HCT116 (cell line): Measurements from ENCODE around the gene CTNNA2. TPM values are rescaled to one million over a fixed set of nuclear protein-coding genes. Genes with fewer than 3 reads are reported as not detected.

Source experiments
- ATAC-seq: fragments of 200-7000 bp; cut with Tn5 transposase; 2 replicates; pipeline ENCODE4 v1.9.1; 2020; ENCODE audit warnings: mild to moderate bottlenecking, moderate library complexity
- BruUV-seq: library from RNA; stranded (reverse); fragments of 400-500 nt; replicated peaks from 2 replicates; lab custom pipeline; 2021; lab: Mats Ljungman, UMichigan
- CTCF ChIA-PET: fragments of 300-600 bp; sonication (Branson Sonifier 250); formaldehyde crosslinking; loops from one replicate; lab custom pipeline; 2021; ENCODE audit warnings: antibody characterized with exemption; lab: Charles Lee
- POLR2A ChIA-PET: fragments of 300-600, 350-600 bp; sonication (Branson Sonifier 250); formaldehyde crosslinking; loops from one replicate; lab custom pipeline; 2021; ENCODE audit warnings: antibody characterized with exemption; lab: Charles Lee
- RAD21 ChIA-PET, 2 experiments: fragments of 300-600 bp; sonication (Branson Sonifier 250); formaldehyde crosslinking; loops; one replicate each; lab custom pipeline; 2023; ENCODE audit warnings: low total read pairs in 2 of 2; ENCODE audit not compliant: uncharacterized antibody in 2 of 2, unreplicated experiment in 2 of 2, low non-redundant PET in 1 of 2; lab: Charles Lee
- DNase-seq: peaks from one replicate; pipeline ENCODE4 v3.0.0-alpha.2; 2010; ENCODE audit warnings: low read depth, low spot score
- H2AFZ ChIP-seq: fragments of 200-600 bp; shearing (Covaris generic), sonication (generic); 2 replicates; pipeline ENCODE4 v1.6.1; 2017; ENCODE audit warnings: low read depth, mixed run types, mixed read lengths, antibody characterized with exemption, low read length; ENCODE audit not compliant: poor library complexity, severe bottlenecking
- H3K27ac ChIP-seq: 2 replicates; pipeline ENCODE4 v1.5.1; 2012; ENCODE audit warnings: low read depth, low read length
- H3K27me3 ChIP-seq: fragments of 200-600 bp; sonication (generic); 2 replicates; pipeline ENCODE4 v1.6.1; 2016; ENCODE audit warnings: mixed run types, low read length, mixed read lengths; ENCODE audit not compliant: insufficient read depth
- H3K36me3 ChIP-seq, 2 experiments: fragments of 200-500 bp in 1 of 2; fragments of 200-600 bp in 1 of 2; sonication (Bioruptor generic) in 1 of 2; sonication (generic) in 1 of 2; 2 replicates each; pipeline versions ENCODE4 v1.5.1 to v1.6.1; 2014 to 2016; ENCODE audit warnings: low read length in 2 of 2, inconsistent platforms in 1 of 2, mixed read lengths in 1 of 2, mixed run types in 1 of 2; ENCODE audit not compliant: insufficient read depth in 2 of 2, control insufficient read depth in 1 of 2
- H3K4me1 ChIP-seq, 2 experiments: fragments of 200-600 bp in 1 of 2; sonication (generic) in 1 of 2; 2 replicates each; pipeline versions ENCODE4 v1.5.1 to v1.6.1; 2012 to 2017; ENCODE audit warnings: low read length in 2 of 2, inconsistent platforms in 1 of 2, mild to moderate bottlenecking in 1 of 2, mixed read lengths in 1 of 2, mixed run types in 1 of 2, moderate library complexity in 1 of 2; ENCODE audit not compliant: insufficient read depth in 2 of 2, control insufficient read depth in 1 of 2
- H3K4me2 ChIP-seq: fragments of 200-600 bp; sonication (generic); 2 replicates; pipeline ENCODE4 v1.6.1; 2017; ENCODE audit warnings: mixed run types, low read length, mixed read lengths
- H3K4me3 ChIP-seq, 2 experiments: fragments of 200-600 bp in 1 of 2; sonication (generic) in 1 of 2; replicated peaks in 1 of 2; 2 replicates each; pipeline ENCODE4 v1.5.1; 2011 to 2016; ENCODE audit warnings: low read length in 2 of 2, control low read depth in 1 of 2, low read depth in 1 of 2, mild to moderate bottlenecking in 1 of 2, mixed read lengths in 1 of 2, mixed run types in 1 of 2
- H3K79me2 ChIP-seq: fragments of 200-600 bp; sonication (generic); 2 replicates; pipeline ENCODE4 v1.6.1; 2017; ENCODE audit warnings: mild to moderate bottlenecking, mixed run types, low read length, moderate library complexity, mixed read lengths; ENCODE audit not compliant: insufficient read depth
- H3K9ac ChIP-seq: fragments of 200-600 bp; sonication (generic); 2 replicates; pipeline ENCODE4 v1.6.1; 2016; ENCODE audit warnings: low read length, mixed read lengths
- H3K9me2 ChIP-seq: fragments of 200-600 bp; sonication (generic), shearing (Covaris generic); 2 replicates; pipeline ENCODE4 v1.6.1; 2017; ENCODE audit warnings: mixed run types, mild to moderate bottlenecking, moderate library complexity; ENCODE audit not compliant: insufficient read depth
- H3K9me3 ChIP-seq, 2 experiments: fragments of 200-500 bp in 1 of 2; fragments of 200-600 bp in 1 of 2; sonication (Bioruptor generic) in 1 of 2; sonication (generic) in 1 of 2; 2 replicates each; pipeline ENCODE4 v1.6.1; 2014 to 2017; ENCODE audit warnings: low read length in 2 of 2, mixed read lengths in 2 of 2, inconsistent platforms in 1 of 2, low read depth in 1 of 2, mild to moderate bottlenecking in 1 of 2, mixed run types in 1 of 2, moderate library complexity in 1 of 2; ENCODE audit not compliant: control insufficient read depth in 1 of 2, insufficient read depth in 1 of 2
- H4K20me1 ChIP-seq: fragments of 200-600 bp; sonication (generic), shearing (Covaris generic); 2 replicates; pipeline ENCODE4 v1.6.1; 2017; ENCODE audit warnings: mixed run types, mild to moderate bottlenecking, moderate library complexity; ENCODE audit not compliant: insufficient read depth
- CBX3 ChIP-seq: IDR thresholded peaks from 2 replicates; pipeline ENCODE4 v1.6.1; 2012; ENCODE audit warnings: low read depth
- CEBPB ChIP-seq: IDR thresholded peaks from 2 replicates; pipeline ENCODE4 v1.6.1; 2012; ENCODE audit warnings: low read depth
- EGR1 ChIP-seq: IDR thresholded peaks from 2 replicates; pipeline ENCODE4 v1.6.1; 2012; ENCODE audit warnings: low read depth
- ELF1 ChIP-seq: IDR thresholded peaks from 2 replicates; pipeline ENCODE4 v1.6.1; 2012; ENCODE audit warnings: low read depth, borderline replicate concordance
- EZH2 ChIP-seq: fragments of 200-600 bp; sonication (generic); IDR thresholded peaks from 2 replicates; pipeline ENCODE4 v1.6.1; 2017; ENCODE audit warnings: antibody characterized with exemption, mixed run types
- JUND ChIP-seq: IDR thresholded peaks from 2 replicates; pipeline ENCODE4 v1.6.1; 2012
- POLR2AphosphoS5 ChIP-seq: IDR thresholded peaks from 2 replicates; pipeline ENCODE4 v1.6.1; 2011; ENCODE audit warnings: mild to moderate bottlenecking, low read depth, low read length, moderate library complexity
- RAD21 ChIP-seq: IDR thresholded peaks from 2 replicates; pipeline ENCODE4 v1.6.1; 2012; ENCODE audit warnings: low read depth, mild to moderate bottlenecking
- SP1 ChIP-seq: IDR thresholded peaks from 2 replicates; pipeline ENCODE4 v1.6.1; 2012; ENCODE audit warnings: low read depth
- TCF7L2 ChIP-seq: IDR thresholded peaks from 2 replicates; pipeline ENCODE4 v1.7.0; 2011; ENCODE audit warnings: borderline replicate concordance, inconsistent platforms; ENCODE audit not compliant: insufficient read depth, insufficient read length; ENCODE audit errors: extremely low read depth
- YY1 ChIP-seq: IDR thresholded peaks from 2 replicates; pipeline ENCODE4 v1.6.1; 2011; ENCODE audit warnings: low read length, low read depth, moderate library complexity, mild to moderate bottlenecking; ENCODE audit not compliant: insufficient replicate concordance; ENCODE audit errors: extremely low read depth
- ZFX ChIP-seq: fragments of 450-650 bp; IDR thresholded peaks from 2 replicates; pipeline ENCODE4 v1.6.1; 2017
- ZNF274 ChIP-seq: fragments of 200-500 bp; sonication (Bioruptor generic); IDR thresholded peaks from 2 replicates; pipeline ENCODE4 v1.6.1; 2014; ENCODE audit warnings: mild to moderate bottlenecking, low read depth, low read length, inconsistent platforms
- intact Hi-C: fragments of 100-400 bp; cut with micrococcal nuclease; formaldehyde crosslinking; loops from 2 replicates; pipeline ENCODE4 v1.10.0; 2022
- total RNA-seq: library from RNA; stranded (reverse); gene quantifications from one replicate; pipeline ENCODE4 v1.2.1, GENCODE V29; 2021; ENCODE audit not compliant: unreplicated experiment
- TF ChIP-seq, protein P1 (sequence below): IDR thresholded peaks from 2 replicates; pipeline ENCODE4 v1.6.1; 2012; ENCODE audit warnings: low read depth
- TF ChIP-seq, protein P2 (sequence below): IDR thresholded peaks from 2 replicates; pipeline ENCODE4 v1.6.1; 2012
- TF ChIP-seq, protein P3 (sequence below), 3 experiments: fragments of 200-600 bp in 1 of 3; sonication (generic) in 1 of 3; IDR thresholded peaks in 2 of 3; conservative IDR thresholded peaks in 1 of 3; 2 replicates each; pipeline ENCODE4 v1.5.1; 2012 to 2017; ENCODE audit warnings: low read depth in 2 of 3, low read length in 2 of 3, antibody characterized with exemption in 1 of 3, borderline replicate concordance in 1 of 3, control low read depth in 1 of 3, mild to moderate bottlenecking in 1 of 3, mixed read lengths in 1 of 3, mixed run types in 1 of 3, moderate library complexity in 1 of 3; ENCODE audit not compliant: insufficient read depth in 1 of 3

The CTNNA2 gene
- total RNA-seq, 1 experiment from 2014 or later: not detected

DNA sequence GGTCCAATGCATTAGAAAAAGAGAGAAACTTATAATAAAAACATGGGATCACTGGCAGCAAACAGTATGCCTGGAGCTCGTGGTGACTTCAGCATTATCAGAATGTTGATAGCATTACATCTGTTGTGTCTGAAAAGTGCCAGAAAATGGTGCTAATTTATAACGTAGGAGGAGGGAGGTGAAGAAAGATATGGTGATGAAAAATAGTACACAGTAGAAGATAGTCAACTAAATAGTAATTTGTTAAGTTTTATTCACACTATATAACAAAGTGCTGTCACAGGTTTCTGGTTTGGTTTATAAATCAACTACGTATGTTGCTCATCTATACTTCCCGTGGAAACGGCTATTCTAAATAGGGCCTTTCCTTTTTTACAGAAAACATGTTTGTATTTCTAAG is 674.3 kb downstream of the CTNNA2 start:
- Histone ChIP-seq H3K9me2 (no peaks in the 10 kb centered on the region), H3K4me1 (no peaks in the 10 kb centered on the region), H4K20me1 (no peaks in the 10 kb centered on the region), H3K79me2 (no peaks in the 10 kb centered on the region), H3K9me3 (peaks cover 10 to 22% of the 10 kb centered on the region in 2 experiments; a peak in 2 of 4 replicates), H3K9ac (no peak overlapping the region), H3K4me3 (no peak overlapping the region), H3K27ac (no peak overlapping the region), H2AFZ (no peak overlapping the region), H3K36me3 (no peaks in the 10 kb centered on the region), H3K27me3 (no peaks in the 10 kb centered on the region), H3K4me2 (no peak overlapping the region)
- TF ChIP-seq EZH2 (no peak), CEBPB (no peak), CBX3 (no peak), ZFX (no peak), POLR2AphosphoS5 (no peak), EGR1 (no peak), RAD21 (no peak), YY1 (no peak), SP1 (no peak), TCF7L2 (no peak), JUND (no peak), ELF1 (no peak), ZNF274 (no peak)
- TF ChIP-seq, protein P1, sequence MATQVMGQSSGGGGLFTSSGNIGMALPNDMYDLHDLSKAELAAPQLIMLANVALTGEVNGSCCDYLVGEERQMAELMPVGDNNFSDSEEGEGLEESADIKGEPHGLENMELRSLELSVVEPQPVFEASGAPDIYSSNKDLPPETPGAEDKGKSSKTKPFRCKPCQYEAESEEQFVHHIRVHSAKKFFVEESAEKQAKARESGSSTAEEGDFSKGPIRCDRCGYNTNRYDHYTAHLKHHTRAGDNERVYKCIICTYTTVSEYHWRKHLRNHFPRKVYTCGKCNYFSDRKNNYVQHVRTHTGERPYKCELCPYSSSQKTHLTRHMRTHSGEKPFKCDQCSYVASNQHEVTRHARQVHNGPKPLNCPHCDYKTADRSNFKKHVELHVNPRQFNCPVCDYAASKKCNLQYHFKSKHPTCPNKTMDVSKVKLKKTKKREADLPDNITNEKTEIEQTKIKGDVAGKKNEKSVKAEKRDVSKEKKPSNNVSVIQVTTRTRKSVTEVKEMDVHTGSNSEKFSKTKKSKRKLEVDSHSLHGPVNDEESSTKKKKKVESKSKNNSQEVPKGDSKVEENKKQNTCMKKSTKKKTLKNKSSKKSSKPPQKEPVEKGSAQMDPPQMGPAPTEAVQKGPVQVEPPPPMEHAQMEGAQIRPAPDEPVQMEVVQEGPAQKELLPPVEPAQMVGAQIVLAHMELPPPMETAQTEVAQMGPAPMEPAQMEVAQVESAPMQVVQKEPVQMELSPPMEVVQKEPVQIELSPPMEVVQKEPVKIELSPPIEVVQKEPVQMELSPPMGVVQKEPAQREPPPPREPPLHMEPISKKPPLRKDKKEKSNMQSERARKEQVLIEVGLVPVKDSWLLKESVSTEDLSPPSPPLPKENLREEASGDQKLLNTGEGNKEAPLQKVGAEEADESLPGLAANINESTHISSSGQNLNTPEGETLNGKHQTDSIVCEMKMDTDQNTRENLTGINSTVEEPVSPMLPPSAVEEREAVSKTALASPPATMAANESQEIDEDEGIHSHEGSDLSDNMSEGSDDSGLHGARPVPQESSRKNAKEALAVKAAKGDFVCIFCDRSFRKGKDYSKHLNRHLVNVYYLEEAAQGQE: no peak
- TF ChIP-seq, protein P2, sequence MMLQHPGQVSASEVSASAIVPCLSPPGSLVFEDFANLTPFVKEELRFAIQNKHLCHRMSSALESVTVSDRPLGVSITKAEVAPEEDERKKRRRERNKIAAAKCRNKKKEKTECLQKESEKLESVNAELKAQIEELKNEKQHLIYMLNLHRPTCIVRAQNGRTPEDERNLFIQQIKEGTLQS: no peak
- TF ChIP-seq, protein P3, sequence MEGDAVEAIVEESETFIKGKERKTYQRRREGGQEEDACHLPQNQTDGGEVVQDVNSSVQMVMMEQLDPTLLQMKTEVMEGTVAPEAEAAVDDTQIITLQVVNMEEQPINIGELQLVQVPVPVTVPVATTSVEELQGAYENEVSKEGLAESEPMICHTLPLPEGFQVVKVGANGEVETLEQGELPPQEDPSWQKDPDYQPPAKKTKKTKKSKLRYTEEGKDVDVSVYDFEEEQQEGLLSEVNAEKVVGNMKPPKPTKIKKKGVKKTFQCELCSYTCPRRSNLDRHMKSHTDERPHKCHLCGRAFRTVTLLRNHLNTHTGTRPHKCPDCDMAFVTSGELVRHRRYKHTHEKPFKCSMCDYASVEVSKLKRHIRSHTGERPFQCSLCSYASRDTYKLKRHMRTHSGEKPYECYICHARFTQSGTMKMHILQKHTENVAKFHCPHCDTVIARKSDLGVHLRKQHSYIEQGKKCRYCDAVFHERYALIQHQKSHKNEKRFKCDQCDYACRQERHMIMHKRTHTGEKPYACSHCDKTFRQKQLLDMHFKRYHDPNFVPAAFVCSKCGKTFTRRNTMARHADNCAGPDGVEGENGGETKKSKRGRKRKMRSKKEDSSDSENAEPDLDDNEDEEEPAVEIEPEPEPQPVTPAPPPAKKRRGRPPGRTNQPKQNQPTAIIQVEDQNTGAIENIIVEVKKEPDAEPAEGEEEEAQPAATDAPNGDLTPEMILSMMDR (IDR thresholded peaks at IDR 0.05 in 2 of 3, conservative IDR thresholded peaks at IDR 0.05 in 1 of 3; ENCODE audit: borderline replicate concordance in 1 of 3, insufficient read depth in 1 of 3, low read depth in 2 of 3, low read length in 2 of 3): no peak
- no TSS peak for BruUV-seq
- ATAC-seq (no peak), DNase-seq (no peak)
- ChIA-PET POLR2A (no interaction called here), RAD21 (no interaction called here), CTCF (no interaction called here)
- intact Hi-C loops: no loop called here
